GM21723 (cell line): ENCODE data around the gene KSR2.

Source experiments
- ATAC-seq: cut with Tn5 transposase; IDR thresholded peaks from one replicate; pipeline ENCODE4 v1.9.1; 2021; ENCODE audit warnings: mild to moderate bottlenecking, moderate library complexity; ENCODE audit not compliant: unreplicated experiment

KSR2 gene

DNA sequence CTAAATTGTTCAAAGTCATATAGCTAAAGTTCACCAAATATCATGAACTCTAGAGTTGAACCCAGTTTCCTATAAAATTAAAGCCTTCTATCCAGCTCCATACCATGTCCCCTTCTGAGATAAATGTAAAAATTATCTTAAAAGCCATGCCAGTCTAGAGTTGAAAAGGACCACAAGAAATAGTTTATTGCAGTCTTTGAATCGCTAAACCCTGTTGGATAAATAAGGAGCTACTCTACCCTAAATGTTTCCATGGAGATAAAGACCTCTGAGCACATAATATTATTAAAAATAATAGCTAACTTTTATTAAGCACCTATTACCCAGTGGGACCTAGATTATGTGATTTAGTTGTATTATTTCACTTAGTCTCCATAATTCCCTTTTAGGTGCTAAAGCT lies 379.8 kb downstream of the KSR2 start:
- no peak for ATAC-seq

DNA sequence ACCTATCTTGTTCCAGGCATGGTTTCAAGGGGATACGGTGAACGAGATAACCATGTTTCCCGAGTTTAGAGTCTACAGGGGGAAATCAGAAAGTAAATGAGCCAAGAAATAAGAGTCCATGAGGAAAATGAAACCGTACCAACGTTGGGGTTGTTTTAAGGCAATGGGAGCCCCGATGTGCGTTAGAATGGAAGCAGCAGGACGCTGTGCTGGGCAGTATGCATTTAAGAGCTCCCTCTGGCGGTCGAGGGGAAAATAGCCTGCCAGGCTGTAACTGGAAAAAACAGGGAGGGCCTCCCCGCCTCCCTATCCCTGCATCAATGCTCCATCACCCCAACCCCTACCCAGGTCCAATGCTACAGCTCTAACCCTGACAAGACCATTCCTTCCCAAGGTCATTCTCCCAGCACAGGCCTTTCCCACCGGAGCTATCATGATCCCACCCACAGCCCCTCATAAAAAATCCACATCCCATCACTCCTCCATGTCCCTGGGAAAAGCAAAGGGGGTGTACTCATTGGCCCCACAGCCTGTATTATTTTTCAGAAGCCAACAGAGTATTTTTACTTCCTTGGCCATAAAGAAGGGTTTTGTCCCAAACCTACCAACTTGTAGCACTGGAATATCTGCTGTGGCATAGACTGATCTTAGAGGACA lies 381.0 kb downstream of the KSR2 start:
- ATAC-seq, result no peak

DNA sequence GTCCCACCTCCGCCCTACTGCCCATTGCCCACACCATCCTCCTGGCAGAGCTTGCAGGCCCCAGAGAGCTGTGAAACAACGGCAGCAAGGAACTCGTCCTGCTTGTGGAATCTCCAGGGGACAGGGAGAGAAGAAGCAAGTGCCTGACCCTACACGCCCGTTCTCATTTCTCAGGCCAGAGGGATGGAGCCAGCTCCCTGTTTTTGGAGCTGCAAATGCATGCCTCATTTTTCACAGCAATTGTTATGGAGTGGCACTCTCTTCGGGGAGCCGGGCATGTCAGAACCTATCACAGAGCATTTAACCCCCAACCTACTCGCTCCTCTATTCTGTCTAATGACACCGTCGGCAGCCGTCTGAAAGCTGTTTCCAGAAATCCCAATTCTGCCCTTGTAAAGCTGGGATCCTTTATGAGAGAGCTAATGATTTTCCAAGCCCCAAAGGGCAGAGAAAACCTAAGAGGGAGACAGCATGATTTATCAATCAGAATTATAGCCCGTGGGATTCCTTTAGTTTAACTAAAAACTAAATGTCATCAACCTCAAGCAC lies 385.0 kb downstream of the KSR2 start:
- ATAC-seq, result no peak

DNA sequence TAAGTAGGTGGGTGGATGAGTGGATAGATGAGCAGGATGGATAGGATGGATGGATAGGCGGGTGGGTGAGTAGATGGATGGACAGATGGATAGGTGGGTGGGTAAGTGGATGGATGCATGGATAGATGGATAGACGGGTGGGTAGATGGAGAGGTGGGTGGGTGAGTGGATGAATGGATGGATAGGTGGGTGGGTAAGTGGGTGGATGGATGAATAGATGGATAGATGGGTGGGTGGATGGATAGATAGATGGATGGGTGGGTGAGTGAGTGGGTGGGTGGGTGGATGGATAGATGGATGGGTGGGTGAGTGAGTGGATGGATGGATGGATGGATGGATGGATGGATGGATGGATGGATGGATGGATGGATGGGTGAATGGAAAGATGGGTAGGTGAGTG lies 385.7 kb downstream of the KSR2 start:
- ATAC-seq, result no peak

DNA sequence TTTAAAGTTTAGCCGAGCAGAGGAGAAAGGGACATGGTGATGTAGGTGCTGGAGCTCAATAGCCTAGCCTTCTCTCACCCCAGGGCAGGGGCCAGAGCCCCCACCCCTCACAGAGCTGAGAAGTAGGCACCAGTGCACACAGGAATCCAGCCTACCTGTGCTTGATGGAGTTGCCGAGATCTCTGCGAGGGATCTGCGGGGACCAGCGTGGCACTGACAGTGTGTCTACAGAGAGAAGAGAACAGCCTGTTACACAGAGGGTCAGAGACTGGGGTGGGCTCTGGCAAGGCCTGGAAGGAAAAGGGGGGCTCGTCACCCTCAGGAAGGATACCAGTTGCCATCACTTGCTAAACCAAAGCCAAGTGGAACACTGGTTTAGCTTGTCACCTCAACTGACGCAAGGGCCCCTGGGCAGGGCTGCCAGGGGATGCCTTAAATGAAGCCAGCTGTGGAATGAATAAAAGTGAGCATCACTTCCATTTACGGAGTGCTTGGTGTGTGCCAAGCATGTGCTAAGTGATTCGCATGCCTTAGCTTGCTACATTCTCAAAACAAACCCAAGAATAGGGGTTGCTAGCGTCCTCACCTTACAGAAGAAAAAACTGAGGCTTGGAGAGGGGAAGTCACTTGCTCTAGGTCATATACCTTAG lies 386.5 kb downstream of the KSR2 start:
- ATAC-seq, result no peak

DNA sequence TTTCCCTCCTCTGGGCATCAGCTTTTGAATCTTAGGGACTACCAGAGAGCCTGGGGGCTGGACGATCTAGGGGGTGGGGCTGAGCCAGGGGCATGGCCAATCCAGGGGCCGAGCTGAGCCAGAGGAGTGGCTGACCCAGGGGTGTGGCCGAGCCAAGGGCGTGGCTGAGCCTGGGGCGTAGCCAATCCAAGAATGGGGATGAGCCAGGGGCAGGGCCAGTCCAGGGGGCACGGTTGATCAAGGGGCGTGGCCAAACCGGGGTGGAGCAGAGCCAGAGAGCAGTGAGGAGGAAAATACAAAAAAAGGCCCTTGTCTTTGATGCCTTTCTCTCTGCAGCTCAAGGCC lies 388.1 kb downstream of the KSR2 start:
- ATAC-seq, result no peak

DNA sequence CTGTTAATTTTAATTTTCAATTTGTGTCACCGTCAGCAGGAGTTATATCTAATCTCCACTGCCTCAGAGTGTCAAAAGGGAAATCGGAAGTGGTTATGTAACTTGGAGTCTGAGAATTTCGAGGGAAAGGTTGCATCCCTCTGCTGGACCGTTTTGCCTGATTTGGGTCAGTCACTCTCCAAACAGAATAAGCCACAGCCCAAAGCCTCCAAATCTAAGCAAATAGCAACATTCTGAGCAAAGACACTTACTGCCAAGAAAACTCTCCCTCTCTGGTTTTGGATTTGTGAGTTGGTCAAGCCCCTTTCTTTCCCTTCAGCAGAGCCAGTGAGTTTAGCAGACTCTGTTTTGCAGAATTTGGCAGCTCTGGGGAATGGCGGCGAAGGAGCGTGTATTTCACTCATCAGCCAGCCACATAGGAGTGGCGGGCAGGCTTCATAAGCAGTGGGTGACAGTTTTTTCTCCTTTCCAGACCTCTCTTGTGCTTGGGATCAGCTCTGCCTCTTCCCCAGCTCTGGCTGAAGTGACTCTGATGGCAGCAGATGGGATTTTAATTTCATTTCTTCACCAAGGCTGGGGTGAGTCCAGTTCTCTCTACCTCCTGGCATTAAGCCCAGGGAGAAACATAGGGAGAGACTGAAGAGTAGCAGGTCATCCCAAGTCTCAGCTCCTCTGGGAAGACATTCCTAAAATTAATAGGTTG lies 388.6 kb downstream of the KSR2 start:
- no peak for ATAC-seq

DNA sequence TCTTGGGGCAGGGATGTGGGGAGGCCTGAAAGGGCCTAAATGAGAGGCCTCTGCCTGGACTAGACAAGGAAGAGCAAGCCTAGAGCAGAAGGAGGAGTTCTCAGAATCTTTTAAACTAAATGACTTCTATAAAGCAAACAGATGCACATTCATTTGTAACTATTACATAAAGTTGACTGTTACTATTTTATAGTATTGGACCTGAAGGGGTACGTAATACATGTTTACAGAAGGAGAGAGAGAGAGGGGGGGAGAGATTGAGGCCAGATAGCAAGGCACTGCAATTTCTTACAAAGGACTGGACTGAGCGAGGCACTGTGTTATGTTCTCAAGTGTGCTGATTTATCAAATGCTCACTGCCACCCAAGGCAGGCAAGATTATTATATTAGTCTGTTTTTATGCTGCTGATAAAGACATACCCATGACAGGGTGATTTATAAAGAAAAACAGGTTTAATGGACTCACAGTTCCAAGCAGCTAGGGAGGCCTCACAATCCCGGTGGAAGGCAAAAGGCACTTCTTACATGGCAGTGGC lies 391.6 kb downstream of the KSR2 start:
- ATAC-seq, result no peak

DNA sequence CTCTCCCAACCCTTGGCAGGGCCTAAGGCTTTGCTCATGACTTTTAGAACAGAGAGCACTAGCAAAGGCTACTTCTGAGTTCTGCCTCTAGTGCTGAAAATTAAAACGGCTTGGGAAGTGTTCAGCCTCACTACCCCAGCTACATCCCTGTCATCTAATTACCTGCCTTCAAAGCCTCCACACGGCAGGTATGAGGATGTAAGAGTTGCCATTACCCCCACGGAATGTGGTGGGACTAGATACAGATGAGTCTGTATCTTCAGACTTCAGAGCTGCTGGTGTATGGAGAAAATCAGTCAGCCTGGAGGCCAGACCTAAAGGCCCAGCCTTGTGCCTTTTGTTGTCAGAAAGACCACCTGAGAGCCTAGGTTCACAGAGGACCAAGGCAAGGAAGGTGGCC lies 392.7 kb downstream of the KSR2 start:
- ATAC-seq, result no peak

DNA sequence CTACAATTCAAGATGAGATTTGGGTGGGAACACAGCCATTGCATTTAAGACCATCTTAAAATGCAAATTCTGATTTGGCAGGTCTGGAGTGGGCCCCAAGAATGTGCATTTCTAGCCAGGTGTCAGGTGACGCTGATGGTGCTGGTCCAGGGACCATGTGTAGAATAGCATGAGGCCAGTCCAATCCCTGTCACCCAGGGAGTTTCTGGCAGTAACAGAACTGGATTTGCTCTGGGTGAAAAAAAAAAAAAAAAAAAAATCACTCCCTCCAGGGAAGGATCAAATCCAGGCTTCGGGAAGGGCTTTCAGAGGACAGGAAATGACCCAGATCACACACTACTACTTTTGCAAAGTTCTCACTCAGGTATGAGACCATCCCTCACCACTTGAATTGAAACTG lies 394.1 kb downstream of the KSR2 start:
- no peak for ATAC-seq

DNA sequence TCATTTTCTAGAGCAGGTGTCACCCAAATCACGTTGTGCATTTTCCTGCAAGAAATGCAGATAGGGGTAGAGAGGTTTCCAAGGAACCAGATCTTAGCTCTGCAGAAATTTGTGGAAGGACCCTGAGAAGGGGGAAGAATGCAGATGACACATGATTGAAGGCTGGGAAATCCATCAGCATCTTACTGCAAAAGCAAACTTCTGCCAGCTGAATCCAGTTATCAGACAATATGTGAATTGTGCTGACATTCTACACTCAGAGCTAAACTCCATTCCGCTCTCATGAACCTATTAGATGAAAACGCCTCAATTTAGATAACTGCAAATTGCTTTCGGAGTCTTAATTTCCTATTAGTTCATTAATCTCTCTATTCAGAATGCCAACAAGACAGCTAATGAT lies 396.0 kb downstream of the KSR2 start:
- ATAC-seq, result no peak

DNA sequence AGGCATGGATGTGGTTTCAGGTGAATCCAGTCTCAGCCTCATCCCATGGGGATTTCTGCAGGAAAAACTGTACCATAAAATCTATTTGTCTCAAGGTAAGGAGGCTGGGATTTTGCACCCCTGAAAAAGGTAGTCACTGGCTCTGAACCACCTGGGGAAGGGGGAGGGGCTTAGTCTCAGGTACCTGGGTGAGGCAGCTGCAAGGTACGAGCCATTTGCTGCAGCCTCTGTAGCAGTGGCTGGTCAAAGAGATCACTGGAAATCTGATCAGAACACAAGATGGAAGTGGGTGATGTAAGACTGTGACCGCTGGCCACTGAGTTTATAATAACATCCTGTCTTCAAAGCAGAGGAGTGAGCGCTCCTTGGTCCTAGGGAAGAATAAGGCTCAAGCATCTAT lies 397.5 kb downstream of the KSR2 start:
- ATAC-seq, result no peak

DNA sequence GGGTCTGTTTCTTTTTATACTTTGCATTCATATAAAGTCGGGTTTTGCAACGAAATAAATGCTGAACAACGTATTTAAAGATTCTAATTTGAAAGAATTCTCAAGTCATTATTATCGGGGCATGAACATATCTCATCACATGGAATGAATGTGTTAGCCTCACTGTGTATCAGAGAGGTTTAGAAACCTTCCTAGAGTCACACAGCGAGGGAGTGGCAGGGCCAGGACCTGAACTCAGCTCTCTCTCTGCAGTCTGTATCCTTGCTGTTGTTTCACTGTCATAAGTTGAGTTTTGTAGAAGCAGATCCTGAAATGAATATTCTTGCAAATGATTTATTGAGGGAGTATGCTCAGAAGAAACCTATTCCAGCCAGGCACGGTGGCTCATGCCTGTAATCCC lies 398.2 kb downstream of the KSR2 start:
- no peak for ATAC-seq

DNA sequence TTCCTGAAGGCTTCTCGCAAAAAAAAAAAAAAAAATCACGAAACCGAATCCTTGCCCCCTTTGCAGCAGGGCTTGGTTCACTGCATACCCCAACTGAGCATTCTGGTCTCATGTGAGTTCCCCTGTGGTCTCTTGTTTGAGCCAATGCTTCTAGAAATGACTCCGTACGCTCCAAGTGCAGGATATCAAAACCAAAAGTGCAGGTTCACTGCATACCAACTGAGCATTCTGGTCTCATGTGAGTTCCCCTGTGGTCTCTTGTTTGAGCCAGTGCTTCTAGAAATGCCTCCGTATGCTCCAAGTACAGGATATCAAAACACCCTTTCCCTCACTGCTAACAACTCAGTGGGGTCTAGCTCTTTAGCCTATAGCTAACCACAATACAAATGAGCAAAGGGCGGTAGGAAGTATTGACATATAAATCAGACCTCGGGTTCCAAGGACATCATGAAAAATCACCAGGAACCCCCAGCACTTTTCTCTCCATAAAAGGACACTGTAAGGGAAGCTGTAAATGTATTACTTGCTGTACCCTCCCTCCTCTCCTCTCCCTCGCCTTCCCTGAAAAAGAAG lies 401.1 kb downstream of the KSR2 start:
- ATAC-seq, result peak; percentile 71

DNA sequence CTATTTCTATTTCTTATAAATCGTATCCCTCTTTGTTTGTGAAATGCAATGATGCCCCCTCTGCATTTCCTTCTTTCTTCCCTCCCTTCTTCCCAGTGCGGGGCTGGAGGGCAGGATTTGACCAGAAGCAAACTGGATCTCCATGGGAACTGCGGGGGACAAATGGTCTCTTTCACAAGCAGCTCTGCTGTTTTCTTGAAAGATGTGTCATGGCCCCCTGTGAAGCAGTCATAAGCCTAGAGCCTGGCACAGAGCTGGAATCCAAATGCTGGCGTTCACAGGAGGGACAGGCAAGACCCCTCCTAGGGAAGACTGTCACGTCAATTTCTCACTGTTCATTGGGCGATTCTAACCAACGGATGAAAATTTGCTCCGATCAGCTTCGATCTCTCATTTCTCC lies 403.9 kb downstream of the KSR2 start:
- no peak for ATAC-seq

DNA sequence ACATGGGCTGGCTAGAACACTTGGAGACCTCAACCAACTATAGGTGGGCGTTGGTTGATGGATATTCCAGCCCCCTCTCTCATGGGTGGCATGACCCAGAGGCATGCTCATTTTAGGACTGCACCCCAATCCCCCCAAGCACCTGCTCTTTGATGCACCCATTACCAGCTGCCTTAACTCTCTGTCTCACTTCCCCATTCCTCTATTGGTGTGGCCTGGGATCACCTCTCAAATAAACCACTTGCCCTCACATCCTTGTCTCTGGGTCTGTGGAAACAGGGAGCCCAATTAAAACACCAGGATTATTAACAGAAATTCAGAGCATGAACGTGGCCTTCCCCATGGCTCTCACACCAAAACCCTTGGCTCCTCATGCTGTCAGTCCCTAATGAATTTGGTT lies 405.1 kb downstream of the KSR2 start:
- no peak for ATAC-seq

DNA sequence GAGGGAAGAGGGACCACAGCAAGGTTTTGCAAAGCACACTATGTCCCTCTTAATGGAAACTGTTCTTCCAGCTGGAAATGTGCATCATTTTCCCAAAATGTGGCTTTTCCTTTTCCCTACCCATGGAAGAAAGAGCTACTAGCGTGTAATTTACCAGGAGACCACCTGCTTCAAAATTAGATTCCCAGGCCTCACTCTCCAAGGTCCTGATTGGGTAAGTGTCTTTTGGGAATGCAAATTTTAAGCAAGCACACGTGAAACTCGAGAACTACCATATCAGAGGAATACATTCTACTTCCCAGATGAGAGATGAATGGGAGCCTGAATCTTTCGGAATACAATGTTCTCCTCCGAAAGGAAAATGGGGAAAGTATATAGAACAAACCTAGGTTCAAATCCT lies 405.8 kb downstream of the KSR2 start:
- no peak for ATAC-seq

DNA sequence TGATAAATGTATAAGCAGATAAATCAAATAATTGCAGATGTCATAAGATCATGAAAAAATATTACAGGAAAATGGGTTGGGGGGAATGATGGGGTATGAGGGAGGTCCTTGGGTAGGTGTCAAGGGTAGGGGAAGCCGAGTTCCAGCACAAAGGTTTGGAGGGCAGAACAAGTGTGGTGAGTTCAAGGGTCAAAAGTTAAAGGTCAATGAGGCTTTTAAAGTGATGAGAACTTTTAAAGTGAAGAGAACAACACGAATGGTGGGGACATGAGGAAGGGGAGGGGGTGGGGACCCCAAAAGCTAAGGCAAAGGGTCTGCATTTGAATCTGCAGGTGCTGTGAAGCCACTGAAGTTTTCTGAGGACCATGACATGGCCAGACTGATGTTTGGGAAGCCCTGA lies 406.8 kb downstream of the KSR2 start:
- no peak for ATAC-seq

DNA sequence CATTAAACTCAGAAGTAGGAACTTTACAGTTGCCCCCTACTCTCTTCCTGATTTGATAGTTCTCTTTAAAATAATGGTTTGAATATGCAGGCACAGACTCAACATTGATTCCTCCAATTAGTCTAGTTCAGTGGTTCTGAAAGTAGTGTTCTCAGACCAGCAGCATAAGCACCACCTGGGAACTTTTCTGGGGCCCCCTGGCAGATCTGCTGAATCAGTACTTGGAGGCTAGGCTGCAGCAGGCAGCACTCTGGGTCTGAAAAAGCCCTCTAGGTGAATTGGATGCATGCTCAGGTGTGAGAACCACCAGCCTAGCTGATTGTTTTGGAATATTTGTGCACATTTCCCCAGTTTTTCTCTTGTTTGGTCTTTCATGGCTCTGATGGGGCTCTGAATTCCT lies 408.8 kb downstream of the KSR2 start:
- no peak for ATAC-seq

DNA sequence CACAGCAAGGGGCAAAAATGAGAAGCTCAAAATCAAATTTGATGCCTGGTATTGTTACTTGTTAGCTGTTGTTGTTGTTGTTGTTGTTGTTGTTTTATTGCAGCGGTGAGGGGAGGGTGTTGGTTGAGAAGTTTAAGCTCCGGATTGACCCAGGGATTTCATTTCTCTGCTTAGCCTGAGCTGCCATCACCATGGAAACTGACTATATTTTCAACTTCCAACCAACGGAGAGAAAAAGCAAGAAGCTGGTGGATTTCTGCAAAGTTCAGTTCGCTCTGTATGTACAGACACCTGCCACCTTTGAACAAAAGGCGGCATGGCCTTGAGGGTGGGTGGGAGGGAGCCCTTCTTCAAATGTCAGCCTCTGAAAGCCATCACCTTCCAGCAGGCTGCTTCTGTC lies 412.9 kb downstream of the KSR2 start:
- ATAC-seq, result no peak

DNA sequence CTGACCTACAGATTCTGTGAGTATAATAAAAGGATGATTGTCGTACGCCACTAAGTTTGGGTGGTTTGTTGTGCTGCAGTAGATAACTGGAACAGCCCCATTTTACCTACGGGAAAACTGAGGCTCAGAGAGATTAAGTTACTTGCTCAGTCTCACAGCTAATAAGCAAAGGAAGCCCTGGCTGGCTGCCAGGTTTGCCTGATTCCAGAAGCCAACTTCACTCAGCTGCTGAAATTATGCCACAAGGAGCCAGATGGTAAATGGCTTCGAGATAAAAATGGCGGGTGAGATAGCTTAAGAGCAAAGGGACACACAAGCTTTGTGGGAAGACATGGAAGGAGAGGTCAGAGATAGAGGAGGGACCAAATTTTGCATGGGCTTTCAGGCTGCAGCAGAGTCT lies 415.8 kb downstream of the KSR2 start:
- no peak for ATAC-seq

DNA sequence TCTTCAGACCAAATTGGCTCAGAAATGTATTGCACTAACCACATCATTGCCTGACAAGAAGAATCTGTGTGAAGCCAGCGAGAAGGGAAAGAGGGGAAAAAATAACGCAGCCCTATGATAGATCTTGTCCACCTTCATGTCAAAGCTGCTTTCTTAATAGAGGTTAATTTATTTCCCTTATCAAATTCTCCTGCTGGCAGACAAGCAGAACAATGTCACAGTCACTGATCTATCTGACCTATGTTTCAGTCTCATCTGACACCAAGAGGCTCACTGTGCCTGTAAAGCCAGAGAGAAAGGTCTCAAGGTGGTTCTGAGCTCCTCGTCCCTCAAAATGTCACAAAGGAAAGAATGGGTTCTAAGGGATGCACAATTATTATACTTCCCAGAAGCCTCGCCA lies 417.1 kb downstream of the KSR2 start:
- ATAC-seq, result no peak
